Measurements from ENCODE around the gene ADH5.
"Not testable (repeated sequence)": the region's sequence is repeated elsewhere in the genome, so short reads cannot be mapped to it uniquely, and the experiment has no call there.

Gene ADH5

DNA sequence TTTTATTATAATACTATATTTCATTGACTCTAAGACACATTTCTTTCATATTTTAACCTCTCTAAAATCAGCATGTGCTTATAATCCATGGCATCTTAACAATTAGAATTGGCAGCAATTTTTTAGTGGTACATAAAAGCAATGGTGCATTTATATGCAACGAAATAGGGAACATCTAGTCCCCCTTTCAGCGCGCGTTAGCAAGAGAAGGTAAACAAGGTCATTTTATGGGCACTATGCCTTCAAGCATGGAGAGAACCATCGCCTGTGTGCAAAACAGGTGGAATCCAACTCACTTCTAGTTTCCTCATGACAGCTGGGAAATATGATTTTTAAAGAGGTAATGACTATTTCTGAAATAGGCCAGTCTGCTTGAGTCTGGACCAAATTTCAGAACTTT, 6.4 kb downstream of the ADH5 start:
- DNase-seq: no peak

DNA sequence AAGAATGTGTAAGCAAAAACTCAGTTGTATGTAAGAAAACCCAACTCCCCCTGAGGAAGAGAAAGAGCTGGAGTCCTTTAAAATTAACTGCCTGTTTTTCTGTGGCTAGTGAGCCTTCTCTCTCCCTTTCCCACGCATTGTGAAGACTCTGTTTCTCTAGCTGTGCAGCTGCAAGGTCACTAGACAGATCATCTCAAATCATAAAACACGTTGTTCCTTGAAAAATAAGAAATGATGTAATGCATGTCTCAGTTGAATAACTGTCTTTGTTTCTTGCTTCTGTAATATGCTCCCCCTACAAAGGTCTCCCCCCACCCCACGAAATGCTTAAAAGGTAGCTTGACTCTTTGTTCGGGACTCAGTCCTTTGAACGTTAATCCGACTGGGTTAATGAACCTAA, 7.7 kb downstream of the ADH5 start:
- not testable (repeated sequence) for DNase-seq

DNA sequence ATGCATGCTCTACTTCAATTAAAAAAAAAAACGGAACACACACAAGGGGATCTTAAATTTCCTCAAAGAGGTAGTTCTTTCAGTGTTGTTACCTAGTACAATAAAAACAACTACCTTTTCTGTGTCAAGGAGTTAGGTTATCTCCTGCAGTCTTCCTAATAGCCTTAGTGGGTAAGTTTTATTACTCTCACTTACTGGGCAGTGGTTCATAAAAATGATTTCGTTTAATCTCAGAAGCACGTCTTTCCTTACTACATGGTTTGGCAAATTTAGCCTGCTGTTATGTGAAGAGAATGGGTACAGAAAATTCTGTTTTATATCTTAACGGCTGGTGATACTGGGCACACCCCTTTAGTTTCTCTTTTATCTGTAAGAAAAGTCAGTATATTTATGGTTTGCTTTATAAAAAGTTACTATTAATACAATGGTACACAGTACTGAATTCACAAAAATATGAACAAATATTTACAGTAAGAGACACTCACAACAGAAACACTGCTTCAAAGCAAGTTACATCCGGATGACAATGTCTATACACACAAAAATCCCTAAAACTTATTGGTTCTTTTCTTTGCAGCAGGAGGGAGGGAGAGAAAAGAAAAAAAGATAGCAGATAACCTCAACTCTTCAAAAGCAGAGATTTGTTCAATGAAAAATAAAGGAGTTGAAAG, 8.8 kb downstream of the ADH5 start:
- no peak for DNase-seq

DNA sequence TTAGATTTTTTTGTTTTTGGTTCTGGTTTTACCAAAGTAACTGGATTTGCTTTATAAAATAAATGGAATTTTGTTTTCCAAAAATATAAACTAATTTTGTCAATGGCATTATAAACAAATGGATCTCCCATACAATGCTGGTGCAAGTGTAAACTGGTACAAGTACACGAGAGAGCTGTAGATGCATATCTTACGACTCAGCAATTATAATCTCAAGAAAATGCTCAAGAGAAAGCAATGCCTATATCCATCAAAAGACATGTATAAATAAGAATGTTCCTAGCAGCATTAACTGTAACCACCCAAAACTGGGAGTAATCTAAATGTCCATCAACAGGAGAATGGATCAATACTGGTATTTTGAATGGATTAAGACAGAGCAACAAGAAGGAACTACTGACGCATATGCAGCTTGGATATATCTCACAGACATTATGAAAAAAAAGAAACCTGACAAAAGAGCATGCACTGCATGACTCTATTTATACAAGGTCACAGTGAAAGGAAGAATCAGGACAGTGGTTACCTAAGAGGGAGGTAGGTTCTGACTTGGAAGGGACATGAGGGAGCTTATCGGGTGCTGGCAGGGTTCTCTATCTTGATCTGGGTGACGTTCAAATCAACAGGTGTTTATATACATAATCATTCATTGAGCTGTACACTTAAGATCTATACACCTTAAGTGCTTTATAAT, 9.5 kb downstream of the ADH5 start:
- no peak for DNase-seq

DNA sequence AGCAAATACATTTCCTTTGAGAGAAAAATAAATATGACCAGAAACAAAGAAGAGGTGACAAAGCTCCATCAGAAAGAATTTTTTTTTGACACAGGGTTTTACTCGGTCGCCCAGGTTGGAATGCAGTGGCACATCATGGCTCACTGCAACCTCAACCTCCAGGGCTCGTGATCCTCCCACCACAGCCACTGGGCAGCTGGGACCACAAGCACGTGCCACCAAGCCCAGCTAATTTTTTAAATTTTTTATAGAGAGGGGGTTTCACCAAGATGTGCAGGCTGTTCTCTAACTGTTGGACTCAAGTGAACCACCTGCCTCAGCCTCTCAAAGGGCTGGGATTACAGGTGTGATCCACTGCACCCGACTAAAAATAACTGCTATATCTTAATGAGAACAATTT, 10.3 kb downstream of the ADH5 start:
- no peak for DNase-seq

DNA sequence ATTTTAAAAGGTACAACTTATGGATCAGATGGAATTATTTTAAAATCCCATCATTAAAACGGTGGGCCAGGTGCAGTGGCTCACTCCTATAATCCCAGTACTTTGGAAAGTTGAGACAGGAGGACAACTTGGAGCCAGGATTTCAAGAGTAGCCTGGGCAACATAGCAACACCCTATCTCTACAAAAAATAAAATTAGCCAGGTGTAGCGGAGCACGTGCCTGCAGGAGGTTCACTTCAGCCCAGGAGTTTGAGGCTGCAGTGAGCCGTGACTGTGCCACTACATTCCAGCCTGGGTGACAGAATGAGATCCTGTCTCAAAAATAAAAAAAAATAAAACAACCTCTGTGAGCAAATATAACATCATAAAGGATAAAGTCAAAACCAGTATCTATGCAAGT, 11.4 kb downstream of the ADH5 start:
- no peak for DNase-seq

DNA sequence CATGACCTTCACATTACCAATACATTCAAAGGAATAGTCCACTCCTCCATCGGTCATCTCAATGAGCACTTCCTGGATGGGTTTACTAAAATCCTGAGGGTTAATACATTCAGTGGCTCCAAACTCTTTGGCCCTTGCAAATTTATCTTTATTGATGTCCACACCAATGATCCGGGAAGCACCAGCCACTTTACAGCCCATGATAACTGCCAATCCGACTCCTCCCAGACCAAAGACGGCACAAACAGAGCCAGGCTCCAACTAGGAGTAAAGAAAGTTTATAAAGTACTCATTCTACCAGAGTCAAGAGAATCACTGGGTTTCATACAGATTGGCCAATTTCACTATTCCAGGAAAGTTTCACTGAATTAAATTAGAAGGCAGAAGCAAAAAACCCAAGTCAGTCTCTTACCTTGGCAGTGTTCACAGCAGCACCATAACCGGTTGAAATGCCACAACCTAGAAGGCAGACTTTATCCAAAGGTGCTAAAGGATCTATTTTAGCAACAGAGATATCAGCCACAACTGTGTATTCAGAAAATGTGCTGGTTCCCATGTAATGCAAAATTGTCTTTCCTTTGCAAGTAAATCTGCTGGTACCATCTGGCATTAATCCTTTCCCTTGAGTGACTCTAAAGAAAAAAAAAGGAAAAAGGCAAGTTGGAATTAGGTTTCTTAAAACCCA, 12.2 kb downstream of the ADH5 start:
- no peak for DNase-seq

DNA sequence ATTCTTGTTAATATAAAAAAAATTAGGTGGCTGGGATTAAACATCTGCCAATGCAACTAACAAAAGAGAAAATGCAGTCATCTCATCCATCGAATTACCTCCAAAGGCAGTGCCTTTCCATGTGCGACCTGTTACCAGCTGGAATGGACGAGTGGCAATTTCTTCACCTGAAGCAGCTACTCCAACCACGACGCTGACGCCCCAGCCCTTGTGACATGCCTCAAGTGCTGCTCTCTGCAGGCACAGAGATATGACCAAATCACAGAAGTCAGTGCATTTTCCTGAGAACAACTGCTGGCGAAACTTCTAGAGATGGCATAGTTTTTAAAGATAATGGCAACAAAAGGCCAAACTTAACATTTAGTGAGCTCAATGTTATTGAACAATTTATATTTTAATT, 13.8 kb downstream of the ADH5 start:
- DNase-seq: no peak

DNA sequence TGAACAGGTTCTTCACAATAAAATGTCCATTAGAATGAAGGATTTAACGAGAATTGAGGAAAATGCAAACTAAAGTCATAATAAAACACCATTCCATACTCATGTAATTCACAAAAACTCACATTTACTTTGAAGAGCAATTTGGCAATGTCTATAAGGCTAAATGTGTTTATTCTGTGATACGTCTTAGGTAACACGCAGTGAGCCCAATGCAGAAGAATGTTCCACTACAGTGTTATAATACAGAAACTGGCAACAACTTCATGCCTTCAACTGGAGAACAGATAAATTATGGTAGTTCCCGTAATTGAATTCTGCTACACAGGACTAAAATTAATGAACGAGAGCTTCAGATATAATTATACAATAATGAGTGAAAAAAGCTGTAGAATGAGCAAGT, 17.4 kb downstream of the ADH5 start:
- DNase-seq: no peak

DNA sequence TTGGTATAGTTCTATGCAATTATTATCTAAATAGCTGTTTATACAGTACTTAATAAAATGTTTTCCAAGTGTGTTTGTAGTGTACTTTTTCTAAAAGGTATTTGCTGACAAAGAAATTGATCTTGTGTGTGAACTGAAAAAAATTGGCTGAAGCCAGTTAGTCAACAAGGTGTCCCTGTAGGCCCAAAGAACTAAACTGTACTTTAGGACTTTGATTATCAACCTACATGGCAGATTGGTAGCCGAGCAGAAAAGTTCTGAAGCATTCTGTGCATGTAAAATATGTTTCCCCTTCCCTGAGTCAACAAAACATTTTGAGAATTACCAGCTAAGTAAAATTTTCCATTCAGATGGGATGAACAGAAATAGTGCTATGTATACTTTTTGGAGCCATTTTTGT, 21.0 kb downstream of the ADH5 start:
- no peak for DNase-seq

DNA sequence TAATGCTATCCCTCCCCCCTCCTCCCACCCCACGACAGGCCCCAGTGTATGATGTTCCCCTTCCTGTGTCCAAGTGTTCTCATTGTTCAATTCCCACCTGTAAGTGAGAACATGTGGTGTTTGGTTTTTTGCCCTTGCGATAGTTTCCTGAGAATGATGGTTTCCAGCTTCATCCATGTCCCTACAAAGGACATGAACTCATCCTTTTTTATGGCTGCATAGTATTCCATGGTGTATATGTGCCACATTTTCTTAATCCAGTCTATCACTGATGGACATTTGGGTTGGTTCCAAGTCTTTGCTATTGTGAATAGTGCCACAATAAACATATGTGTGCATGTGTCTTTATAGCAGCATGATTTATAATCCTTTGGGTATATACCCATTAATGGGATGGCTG, 23.1 kb downstream of the ADH5 start:
- not testable (repeated sequence) for DNase-seq

DNA sequence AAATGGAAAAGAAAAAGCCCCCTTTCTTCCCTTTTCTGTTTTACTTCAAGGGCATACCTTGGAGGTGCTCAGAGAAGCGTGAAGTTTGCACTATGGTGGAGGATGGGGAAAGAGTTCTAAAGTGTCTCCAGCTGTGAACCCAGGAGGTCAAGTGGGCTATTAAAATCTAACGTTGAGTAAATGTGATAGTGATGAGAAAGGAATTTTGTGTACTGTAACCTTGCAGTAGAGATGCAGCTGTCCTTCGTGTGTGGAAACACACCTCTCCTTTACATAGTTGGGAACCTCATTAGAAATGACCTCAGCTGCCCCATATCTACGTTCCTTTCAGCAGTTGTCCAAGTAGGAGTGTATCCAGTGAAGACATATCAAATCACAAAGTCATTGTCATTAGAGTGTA, 26.5 kb downstream of the ADH5 start:
- no peak for DNase-seq

DNA sequence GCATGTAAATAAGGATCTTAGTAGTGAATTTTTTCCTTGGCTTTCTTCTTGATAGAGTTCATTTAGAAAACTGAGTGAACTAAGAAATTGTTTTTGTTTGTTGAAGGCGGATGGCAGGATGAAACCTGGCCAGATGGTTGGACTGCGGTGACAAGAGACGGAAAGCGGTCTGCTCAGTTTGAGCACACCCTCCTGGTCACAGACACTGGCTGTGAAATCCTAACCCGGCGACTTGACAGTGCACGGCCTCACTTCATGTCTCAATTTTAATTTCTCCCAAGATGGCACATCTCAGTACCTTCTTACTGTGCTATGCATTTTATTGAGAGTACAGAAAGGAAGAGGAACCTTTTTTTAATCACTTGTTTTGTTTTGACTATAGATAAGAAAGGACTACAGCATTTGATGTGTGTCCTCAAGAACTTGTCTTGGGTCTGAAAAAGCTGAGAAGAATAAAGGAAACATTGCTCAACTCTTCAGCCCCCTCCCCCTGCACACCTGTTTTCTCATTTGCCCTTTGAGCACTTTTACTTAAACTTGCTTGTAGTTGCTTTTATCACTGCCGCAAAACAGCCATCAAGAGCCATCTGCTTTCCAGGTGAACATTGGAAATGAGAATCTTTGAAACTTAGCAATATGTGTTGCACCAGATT, 27.4 kb downstream of the ADH5 start:
- no peak for DNase-seq

DNA sequence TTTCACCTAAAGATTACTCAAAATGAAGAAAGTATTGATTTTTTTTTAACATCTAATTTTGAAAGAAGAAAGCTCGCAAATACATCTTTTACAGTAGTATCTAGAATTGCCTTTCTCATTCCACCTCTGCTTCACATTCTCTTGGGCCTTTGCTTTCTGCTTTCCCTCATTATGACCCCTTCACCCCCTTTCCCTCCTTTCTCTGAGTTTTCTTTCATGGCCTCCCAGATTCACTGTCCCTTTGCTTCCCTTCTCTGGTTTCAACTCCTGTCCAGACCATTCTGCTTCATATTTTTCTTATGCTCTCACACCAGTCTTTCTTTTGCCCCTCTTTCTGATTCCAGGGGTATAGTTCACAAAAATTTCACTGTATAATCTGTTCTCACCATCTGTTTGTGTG, 29.0 kb downstream of the ADH5 start:
- no peak for DNase-seq

DNA sequence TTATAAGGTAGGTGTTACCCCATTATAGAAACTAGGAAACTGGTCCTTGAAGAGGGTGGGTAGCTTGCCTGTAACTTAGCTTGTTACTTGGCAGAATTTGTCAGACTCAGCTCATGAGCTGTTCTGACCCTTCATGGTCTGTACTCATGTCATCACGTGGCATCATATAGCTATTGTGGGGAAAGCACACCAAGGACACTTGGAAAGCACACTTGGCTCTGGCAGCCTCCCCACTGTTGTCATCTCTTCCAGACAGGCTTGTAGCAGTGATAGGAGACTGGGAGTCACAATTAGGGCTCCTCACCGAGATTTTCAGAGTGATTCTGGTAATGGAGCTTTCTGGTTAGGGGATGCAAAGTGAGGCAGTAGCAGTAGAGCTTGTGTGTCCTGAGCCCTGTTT, 30.4 kb downstream of the ADH5 start:
- DNase-seq: no peak

DNA sequence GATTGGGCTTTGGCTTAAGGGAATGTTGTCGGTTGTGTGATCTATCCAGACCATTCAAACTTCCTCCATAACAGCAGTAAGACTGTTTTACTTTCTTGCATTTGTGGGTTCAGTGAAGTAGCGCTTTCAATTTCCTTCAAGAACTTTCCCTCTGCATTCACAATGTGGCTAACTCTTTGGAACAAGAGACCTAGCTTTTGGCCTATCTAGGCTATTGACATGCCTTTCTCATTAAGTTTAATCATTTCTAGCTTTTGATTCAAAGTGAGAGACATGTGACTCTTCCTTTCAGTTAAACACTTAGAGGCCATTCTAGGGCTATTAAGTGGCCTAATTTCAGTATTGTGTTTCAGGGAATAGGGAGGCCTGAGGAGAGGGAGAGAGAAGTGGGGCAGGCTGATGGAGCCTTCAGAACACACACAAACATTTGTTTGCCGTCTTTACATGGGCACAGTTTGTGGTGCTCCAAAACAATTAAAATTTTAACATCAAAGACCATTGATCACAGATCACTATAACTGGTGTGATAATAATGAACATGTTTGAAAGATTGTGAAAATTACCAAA, 34.1 kb downstream of the ADH5 start:
- DNase-seq: no peak

DNA sequence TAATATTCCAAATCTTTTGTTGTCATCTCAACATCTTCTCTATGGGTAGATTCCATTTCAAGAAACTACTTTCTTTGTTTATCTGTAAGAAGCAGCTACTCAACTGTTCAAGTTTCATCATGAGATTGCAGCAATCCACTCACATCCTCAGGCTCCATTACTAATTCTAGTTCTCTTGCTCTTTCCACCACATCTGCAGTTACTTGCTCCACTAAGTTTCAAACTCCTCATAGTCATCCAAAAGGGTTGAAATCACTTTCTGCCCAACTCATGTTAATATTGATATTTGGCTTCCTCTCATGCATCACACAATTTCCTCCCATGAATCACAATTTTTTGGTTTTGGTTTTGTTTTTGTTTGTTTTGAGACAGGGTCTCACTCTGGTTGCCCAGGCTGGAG, 35.7 kb downstream of the ADH5 start:
- no peak for DNase-seq

DNA sequence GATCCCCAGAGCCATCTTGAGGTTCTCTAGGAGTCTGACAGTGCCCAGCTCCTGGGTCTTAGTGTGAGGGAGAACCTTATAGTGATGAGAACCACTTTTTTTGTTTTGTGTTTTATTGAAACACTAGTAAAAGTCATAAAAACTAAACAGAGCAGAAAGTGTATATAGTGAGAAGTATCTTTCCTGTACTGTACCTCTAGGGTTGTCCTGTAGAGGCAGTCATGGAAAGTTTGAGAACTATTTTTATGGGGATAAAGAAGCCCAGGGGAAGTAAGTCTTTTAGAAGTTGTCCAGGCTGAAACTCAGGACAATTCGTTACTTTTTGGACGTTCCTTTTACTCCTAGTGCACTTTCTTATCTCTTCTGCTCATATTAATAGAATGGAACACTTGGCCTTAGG, 40.9 kb downstream of the ADH5 start:
- no peak for DNase-seq

DNA sequence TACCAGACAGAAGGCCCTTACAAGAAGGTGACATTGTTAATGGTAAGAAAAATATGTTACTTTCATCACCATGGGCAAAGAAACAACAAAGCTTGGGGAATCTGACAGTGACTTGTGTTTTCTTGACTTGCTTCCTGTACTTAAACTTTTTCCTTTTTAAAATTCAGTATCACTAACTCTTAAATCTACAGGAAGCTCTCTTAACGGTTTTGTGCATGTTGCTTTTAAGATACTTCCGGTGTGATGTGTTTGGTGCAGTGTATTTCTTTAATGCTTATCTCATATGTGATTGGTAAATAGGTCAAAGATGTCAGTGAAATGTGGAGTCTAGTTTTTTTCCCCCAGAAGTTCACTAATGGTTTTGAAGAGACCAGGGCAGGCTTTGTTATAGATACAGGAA, 45.2 kb downstream of the ADH5 start:
- no peak for DNase-seq

DNA sequence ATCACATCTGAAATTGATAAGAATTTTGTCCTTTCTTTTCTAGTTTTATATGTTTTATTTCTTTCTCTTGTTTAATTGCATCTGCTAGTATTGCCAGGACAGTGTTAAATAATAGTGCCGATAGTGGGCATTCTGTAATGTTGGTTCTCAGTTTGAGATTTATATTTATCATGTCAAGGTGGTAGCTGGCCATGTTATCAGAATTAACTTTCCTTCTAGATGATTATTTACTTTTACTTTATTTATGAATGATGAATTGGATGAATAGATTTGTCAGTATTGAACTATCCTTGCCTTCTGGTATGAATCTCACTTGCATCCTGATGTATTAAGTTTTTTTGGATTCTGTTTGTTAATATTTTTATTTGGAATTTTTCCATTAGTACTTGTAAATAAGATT, 50.4 kb downstream of the ADH5 start:
- no peak for DNase-seq

DNA sequence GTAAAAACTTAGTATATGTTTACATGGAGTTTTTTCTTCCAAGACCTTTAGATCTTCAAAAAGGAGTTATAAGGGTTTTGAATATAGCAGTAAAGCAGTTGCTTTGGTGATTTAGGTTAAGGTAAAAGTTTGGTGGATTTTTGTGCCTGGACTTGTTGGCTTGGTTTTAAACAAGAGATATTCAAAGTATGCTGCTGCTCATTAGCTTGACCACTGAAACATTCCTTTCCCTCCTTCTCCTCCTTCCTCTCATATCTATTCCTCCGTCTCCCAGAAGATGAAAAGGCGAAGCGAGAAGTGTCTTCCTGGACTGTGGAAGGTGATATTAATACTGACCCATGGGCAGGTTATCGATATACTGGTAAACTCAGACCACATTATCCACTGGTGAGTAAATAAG, 54.6 kb downstream of the ADH5 start:
- DNase-seq: no peak

DNA sequence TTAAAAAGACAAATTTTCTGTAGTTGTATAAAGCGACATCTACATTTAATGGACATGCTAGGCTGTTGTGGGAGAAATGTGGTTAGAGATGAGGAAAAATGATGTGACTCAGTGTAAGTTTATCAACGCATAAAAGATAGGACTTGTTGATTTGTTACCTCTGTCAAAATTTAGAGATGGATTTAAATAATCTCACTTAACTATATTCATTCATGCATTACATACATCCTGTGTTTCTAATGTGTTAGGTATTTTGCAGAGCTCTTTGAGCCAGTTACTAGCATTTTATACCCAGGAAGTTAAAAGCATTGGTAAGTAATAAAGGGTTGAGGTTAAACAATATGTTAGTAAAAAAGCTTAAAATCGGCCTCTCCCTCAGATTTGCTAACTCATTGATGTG, 58.7 kb downstream of the ADH5 start:
- DNase-seq: no peak

DNA sequence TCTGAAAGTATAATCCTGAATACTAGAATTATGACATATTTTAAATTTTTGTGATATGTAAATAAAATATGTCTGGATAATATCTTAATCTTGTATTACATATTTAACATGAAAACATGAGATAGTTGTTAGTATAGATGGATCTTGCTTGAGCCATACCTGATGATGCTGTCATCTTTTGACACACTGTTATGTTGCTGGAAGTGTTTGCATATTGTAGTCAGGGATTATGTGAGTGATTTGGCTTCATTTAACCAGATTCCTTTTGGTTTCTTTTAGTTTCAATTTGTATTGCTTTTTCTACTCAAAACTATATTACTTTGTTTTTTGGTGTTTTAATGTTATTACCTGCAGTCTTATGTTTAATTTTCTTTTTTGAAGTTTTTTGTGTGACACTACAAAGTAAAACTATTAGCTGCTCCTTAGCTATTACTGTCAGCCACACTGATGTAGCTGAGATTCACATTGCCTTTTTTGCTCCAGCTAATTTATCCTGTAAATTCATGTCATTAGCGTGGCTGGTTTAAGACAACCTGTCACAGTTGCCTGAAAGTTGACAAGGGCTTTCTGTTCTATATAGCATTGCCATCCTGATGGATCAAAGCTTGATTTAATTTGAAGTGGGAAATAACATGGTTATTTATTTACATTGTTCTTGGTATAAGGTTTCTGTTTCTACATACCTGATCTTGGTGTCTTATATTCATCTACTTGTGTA, 59.4 kb downstream of the ADH5 start:
- DNase-seq: no peak
